Urothelium cell line (cell line): Measurements from ENCODE around the gene ADAMTSL4.
"Not testable (repeated sequence)": the region's sequence is repeated elsewhere in the genome, so short reads cannot be mapped to it uniquely, and the experiment has no call there.

Experiments used
- DNase-seq: peaks from one replicate; pipeline ENCODE4 v3.0.0; 2011; ENCODE audit warnings: low spot score, mixed read lengths
- FAIRE-seq: peaks from 2 replicates; lab custom pipeline; 2011; peaks lifted over from hg19 to GRCh38; lab: Jason Lieb, UNC

Gene ADAMTSL4

DNA sequence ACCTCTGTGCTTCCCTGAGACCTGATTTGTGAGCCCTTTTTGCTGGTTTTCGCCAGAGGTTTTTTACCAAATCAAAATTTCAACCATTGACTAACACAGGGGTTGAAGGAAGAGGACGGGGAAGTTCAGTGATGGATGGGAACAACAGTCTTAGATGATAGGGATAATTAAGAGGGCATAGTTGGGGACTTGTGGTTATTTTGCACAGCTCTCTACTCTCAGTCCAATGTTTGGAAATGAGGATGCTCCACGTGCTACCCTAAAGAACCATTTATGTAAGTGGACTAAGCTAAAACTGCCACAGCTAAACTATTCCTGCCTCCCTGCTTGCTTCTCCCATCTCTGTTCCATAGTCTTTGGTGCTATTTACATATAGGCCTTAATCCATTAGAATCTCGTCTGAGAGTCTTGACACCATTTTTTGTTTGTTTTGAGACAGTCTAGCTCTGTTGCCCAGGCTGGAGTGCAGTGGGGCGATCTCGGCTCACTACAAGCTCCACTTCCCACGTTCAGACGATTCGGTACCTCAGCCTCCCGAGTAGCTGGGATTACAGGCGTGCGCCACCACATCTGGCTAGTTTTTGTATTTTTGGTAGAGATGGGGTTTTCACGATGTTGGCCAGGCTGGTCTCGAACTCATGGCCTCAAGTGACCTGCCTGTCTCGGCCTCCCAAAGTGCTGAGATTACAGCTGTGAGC lies 30.9 kb downstream of the ADAMTSL4 start:
- no peak for DNase-seq
- FAIRE-seq: no peak

DNA sequence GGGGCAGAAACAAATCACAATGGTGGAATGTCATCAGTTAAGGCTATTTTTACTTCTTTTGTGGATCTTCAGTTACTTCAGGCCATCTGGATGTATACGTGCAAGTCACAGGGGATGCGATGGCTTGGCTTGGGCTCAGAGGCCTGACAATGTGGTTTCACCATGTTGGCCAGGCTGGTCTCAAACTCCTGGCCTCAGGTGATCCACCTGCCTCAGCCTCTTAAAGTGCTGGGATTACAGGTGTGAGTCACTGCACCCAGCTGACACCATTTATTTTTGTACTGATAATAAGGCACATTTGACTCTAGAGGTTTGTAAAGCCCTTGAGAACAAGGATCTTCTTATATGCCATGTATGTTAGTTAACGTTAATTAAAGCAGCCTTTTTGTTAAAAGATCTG lies 31.8 kb downstream of the ADAMTSL4 start:
- not testable (repeated sequence) for DNase-seq, FAIRE-seq

DNA sequence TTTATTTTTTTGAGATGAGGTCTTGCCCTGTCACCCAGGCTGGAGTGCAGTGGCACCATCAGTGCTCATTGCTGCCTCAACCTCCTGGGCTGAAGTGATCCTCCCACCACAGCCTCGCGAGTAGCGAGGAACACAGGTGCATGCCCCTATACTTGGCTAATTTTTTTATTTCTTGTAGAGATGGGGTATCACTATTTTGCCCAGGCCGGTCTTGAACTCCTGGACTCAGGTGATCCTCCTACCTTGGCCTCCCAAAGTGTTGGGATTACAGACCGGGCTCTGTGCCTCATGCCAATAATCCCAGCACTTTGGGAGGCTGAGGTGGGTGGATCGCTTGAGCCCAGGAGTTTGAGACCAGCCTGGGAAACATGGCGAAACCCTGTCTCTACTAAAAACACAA lies 32.2 kb downstream of the ADAMTSL4 start:
- DNase-seq, FAIRE-seq: not testable (repeated sequence)

DNA sequence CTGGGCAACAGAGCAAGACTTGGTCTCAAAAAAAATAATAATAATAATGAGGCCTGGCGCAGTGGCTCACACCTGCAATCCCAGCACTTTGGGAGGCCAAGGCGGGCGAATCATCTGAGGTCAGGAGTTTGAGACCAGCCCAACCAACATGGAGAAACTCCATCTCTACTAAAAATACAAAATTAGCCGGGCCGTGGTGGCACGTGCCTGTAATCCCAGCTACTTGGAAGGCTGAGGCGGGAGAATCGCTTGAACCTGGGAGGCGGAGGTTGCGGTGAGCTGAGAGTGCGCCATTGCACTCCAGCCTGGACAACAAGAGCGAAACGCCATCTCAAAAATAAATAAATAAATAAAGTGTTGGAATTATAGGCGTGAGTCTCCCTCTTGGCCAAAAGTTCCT lies 32.8 kb downstream of the ADAMTSL4 start:
- FAIRE-seq, DNase-seq: not testable (repeated sequence)

DNA sequence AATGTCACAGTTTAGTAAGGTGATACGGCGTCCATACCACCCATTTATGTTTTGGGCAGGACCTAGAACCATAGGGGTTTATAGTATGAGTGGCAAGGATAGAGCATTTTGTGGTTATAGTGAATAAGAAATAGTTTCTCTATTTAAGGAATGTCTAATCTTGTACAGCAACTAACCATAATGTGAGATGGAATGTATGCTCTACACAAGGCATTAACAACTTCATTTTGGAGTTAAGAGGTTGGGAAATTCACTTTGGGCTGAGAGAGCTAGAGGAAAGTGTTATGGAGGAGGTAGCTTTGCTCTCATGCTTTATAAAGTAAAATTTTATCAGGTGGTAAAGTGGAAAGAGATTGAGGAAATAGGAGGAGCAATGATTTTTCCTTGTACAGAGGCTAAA lies 33.2 kb downstream of the ADAMTSL4 start:
- no peak for DNase-seq
- no peak for FAIRE-seq

DNA sequence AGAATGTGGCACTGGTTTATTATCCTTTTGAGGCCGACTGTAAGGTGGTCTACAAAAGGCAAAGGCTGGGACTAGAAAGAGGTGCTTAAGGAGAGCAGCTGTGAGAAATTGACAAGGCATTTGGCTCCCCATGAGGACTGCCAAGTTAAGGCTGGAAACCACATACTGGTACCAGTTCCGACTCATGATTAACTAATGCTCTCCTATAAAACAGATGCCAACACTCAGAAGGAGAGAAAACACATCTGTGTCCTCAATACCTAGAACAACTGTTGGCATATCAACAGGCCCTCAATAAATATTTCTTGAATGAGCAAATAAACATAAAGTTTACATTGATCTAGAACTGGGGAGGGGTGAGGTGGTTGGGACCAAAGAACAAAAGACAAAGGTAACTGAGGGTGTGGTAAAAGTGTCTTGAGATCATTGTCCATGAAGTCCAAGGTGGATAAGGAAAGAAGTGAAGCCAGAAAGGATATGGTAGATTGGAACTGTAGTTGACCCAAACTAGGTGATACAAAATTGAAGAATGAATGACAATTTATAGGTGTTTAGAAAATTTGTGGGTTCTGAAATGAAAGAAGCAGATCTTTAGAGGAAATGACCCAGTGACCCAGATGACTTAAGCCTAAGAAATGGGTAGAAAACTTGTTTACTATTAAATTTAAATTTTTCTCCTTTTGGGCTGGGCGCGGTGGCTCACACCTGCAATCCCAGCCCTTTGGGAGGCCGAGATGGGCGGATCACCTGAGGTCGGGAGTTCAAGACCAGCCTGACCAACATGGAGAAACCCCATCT lies 47.1 kb downstream of the ADAMTSL4 start:
- DNase-seq (no peak), FAIRE-seq (no peak)

DNA sequence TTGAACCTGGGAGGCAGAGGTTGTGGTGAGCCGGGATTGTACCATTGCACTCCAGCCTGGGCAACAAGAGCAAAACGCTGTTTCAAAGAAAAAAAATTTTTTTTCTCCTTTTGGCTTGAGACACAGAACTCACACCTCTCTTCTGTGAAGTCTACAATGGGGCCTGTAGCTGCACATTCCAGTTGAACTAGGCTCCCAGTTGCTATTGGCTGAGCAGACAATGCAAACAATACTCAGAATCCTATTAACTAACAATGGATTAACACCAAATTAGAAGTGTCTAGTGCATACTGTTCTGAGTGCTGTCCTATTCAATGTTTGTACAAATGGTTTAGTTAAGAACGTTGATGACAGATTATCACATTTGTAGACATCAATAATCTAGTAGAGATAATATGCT lies 47.8 kb downstream of the ADAMTSL4 start:
- FAIRE-seq (no peak), DNase-seq (no peak)

DNA sequence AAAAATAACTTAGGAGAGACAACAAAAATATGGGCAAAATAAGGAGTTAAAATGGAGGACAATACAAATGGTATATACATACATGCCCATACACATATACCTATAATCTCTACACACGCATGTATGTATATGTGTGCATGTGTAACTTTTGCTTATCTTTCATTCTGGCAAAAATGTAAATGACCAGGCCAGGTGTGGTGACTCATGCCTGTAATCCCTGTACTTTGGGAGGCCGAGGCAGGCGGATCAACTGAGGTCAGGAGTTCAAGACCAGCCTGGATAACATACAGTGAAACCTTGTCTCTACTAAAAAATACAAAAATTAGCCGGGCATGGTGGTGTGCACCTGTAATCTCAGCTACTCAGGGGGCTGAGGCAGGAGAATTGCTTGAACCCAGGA lies 49.1 kb downstream of the ADAMTSL4 start:
- not testable (repeated sequence) for DNase-seq, FAIRE-seq

DNA sequence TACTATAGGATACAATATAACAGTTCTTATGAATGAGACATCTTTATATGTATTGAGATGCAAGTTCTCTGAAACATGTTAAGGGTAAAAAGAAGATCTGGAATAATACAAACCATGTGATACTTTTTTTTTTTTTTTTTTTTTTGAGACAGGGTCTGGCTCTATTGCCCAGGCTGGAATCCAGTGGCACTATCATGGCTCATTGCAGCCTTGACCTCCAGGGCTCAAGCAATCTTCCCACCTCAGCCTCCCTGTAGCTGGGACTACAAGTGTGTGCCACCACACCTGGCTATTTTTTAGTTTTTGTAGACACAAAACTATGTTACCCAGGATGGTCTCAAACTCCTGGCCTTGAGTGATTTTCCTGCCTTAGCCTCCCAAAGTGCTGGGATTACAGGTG lies 52.3 kb downstream of the ADAMTSL4 start:
- DNase-seq: no peak
- FAIRE-seq: no peak

DNA sequence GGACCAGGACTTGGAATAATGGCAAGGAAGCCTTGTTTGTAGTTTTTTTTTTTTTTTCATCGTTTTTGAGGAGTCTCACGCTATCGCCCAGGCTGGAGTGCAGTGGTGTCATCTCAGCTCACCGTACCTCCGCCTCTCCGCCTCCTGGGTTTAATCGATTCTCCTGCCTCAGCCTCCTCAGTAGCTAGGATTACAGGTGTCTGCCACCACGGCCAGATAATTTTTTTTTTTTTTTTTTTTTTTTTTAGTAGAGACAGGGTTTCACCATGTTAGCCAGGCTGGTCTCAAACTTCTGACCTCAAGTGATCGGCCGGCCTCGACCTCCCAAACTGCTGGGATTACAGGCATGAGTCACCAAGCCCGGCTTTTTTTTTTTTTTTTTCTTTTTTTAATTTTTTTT lies 53.2 kb downstream of the ADAMTSL4 start:
- not testable (repeated sequence) for FAIRE-seq, DNase-seq

DNA sequence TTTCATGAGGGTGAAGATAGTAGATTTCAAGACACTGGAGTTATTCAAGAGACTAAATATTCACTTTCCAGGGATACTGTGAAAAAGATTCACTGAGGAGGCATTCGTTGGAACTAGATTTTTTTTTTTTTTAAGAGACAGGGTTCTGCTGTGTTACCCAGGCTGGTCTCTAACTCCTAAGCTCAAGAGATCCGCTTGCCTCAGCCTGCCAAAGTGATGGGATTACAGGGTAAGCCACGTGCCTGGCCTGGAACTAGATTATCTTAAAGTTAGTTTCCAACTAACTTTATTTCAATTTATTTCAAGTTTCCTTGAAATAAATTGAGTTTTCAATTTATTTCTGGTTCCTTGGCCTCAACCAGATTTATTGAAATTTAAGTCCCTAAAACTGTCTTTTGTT lies 54.5 kb downstream of the ADAMTSL4 start:
- no peak for DNase-seq
- no peak for FAIRE-seq

DNA sequence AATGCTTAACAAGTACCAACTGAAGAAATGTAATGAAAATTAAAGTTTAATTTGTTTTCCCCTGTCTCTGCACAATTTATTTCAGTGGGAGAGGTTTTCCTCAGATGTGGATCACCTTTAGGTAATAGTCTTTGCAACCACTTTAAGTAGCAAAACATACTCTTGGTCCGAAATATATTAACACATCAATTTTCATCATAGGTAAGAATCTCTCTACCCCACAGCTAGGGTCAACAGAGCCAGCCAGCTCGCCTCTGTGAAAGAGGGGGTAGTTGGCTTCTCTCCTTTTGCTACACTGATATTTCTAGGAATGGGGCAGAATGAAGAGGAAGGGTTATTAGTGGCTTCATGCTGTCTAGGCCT lies 55.0 kb downstream of the ADAMTSL4 start:
- FAIRE-seq (no peak), DNase-seq (no peak)

DNA sequence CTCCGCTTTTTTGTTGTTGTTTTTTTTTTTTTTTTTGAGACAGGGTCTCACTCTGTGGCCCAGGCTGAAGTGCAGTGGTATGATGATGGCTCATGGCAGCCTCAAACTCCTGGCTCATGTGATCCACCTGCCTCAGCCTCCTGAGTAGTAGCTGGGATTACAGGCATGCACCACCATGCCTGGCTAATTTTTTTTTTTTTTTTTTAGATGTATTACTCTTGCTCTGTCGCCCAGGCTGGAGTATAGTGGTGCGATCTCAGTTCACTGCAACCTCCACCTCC lies 56.2 kb downstream of the ADAMTSL4 start:
- not testable (repeated sequence) for FAIRE-seq, DNase-seq

DNA sequence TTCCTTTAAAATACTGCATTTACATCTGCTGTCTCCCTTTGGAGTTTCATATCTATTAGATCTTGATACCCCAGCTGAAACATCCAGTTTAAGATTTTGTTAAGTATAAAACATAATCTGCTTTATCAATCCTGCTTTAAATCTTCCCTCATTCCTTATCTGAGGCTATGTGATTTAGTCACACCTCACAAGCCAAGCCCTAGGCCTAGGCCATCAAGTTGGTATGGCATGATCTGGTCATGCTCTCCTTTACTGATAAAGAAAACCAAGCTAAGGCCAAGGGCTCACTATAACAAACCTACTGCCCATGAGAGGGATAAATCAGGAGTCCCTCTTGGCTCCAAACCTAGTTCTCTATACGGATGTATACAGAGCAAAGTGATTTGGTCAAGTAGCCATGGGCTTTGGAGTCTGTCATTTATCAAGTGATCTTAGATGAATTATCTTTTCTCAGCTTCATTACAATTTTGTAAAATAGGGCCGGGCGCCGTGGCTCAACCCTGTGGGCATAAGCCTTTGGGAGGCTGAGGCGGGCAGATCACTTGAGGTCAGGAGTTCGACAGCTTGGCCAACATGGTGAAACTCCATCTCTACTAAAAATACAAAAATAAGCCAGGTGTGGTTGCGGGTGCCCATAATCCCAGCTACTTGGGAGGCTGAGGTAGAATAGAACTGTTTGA lies 57.4 kb downstream of the ADAMTSL4 start:
- FAIRE-seq: no peak
- DNase-seq: no peak

DNA sequence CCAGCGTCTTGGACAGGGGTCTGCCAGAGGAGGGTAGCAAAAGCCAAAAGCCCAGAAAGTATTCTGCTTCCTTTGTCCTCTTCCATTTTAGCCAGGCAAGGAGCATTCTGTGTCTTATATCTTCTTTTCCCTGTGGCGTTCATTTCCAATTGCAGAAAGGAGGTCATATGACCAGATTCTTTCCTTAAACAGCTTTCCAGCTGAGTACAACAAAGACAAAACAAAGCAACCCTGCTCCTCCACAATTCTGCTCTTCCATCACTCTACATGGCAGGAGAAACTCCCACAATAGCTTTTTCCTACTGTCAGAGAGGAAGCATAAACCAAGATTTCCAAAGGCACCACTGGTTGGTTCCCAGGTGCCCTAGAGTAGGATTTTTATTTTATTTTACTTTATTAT lies 60.5 kb downstream of the ADAMTSL4 start:
- DNase-seq (no peak), FAIRE-seq (no peak)
